T-helper 17 cell (primary cell): ENCODE measurements around the gene LGR5. TPM values are rescaled to one million over a fixed set of nuclear protein-coding genes. Genes with fewer than 3 reads are reported as not detected.

Source experiments
- ATAC-seq: fragments of 150-1000 bp; cut with Tn5 transposase; 2 replicates; pipeline ENCODE4 v1.10.0; 2021; ENCODE audit warnings: mild to moderate bottlenecking, moderate library complexity
- DNase-seq, 3 donors: peaks; one replicate each; pipeline versions ENCODE4 v3.0.0 to v3.0.0-alpha.2; 2020 to 2021
- H3K9me3 ChIP-seq: one replicate; pipeline ENCODE4 v1.7.0; 2013; ENCODE audit warnings: low read length, mild to moderate bottlenecking; ENCODE audit not compliant: control insufficient read depth, poor library complexity, severe bottlenecking
- H3K27ac Mint-ChIP-seq: one replicate; pipeline ENCODE4 v1.8.0; 2022; ENCODE audit warnings: mild to moderate bottlenecking, moderate library complexity, mixed read lengths
- H3K27me3 Mint-ChIP-seq: one replicate; pipeline ENCODE4 v1.8.0; 2022; ENCODE audit warnings: mixed read lengths
- H3K36me3 Mint-ChIP-seq: one replicate; pipeline ENCODE4 v1.8.0; 2022; ENCODE audit warnings: low read depth, mixed read lengths
- H3K4me1 Mint-ChIP-seq: one replicate; pipeline ENCODE4 v1.8.0; 2022; ENCODE audit warnings: mild to moderate bottlenecking, mixed read lengths
- H3K4me3 Mint-ChIP-seq: one replicate; pipeline ENCODE4 v1.8.0; 2022; ENCODE audit warnings: mild to moderate bottlenecking, moderate library complexity, mixed read lengths
- total RNA-seq, 4 donors: library from RNA in 2 of 4; stranded (reverse) in 2 of 4; gene quantifications; one replicate each; pipeline ENCODE4 v1.2.3 and lab custom pipeline; 2022 to 2026

Gene LGR5
- total RNA-seq, 2 donors from 2014 or later: not detected

DNA sequence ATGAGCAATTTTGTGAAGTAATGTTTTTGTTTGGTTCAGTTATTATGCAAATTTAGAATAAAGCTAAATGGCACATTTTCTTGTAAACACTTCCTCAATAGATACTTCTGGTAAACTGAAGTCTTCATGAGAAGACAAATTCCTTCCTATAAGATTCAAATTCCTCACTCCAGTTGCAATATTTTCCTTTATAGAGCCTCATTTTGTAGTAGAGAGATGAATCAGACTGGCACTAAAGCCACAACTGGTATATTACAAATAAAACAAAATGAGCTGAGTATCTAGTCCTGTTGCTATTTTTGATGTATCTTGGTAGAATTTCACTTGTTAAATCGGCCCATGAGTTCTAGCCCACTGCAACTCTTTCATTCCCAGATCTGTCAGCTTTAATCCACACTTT, 5.5 kb downstream of the LGR5 start:
- peaks cover 6% of the 10 kb centered on the region for H3K4me1 Mint-ChIP-seq
- H3K27me3 Mint-ChIP-seq: peaks cover 57% of the 10 kb centered on the region
- H3K36me3 Mint-ChIP-seq: no peaks in the 10 kb centered on the region
- H3K9me3 ChIP-seq: no peaks in the 10 kb centered on the region
- no peak for DNase-seq
- no peak overlapping the region for H3K27ac Mint-ChIP-seq
- no peak for ATAC-seq
- no peak overlapping the region for H3K4me3 Mint-ChIP-seq

DNA sequence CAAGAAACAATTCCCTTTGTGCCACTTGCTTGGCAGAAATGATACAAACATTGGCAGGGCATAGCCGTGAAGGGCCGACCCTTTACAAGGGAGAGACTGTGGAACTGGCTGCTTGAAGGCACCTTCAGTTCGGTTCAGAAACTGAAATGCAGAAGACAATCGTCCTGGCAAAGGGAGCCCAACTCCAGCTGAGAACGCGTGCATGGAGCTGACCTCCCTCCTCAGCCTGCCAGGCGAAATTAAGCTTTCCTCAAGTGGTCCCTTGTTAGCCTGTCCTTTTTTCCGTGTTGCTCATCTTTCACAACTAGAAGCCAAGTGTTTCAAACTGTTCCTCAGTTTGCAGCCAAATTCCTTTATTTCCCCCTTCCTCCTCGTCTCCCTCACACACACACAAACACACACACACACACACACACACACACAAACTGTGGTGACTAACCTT, 8.1 kb downstream of the LGR5 start:
- DNase-seq (no peak), ATAC-seq (no peak)
- Mint-ChIP-seq H3K27ac (no peak overlapping the region), H3K4me3 (no peak overlapping the region), H3K27me3 (peaks cover 51% of the 10 kb centered on the region), H3K4me1 (no peaks in the 10 kb centered on the region), H3K36me3 (no peaks in the 10 kb centered on the region)
- H3K9me3 ChIP-seq: no peaks in the 10 kb centered on the region

DNA sequence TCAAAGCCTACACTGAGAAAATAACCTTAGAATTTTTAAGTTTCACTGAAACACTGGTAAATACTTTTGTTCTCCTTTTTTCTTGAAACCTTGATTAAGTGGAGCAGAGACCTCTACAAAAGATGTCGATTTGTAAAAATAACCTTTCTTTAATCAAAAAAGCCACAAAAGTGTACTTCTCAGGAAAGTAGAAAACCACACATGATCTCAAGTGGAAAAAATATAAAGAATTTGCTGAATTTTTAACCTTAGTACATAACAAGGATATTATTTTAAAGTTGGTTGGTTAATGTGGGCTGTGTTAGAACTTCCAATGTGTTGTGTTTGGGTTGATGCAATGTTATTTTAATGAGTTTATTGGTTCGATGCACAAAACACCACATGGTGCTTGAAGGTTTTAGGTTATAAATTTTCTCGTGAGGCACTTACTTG, 8.6 kb downstream of the LGR5 start:
- Mint-ChIP-seq H3K27ac (no peak overlapping the region), H3K27me3 (peaks cover 51% of the 10 kb centered on the region), H3K4me1 (no peaks in the 10 kb centered on the region)

DNA sequence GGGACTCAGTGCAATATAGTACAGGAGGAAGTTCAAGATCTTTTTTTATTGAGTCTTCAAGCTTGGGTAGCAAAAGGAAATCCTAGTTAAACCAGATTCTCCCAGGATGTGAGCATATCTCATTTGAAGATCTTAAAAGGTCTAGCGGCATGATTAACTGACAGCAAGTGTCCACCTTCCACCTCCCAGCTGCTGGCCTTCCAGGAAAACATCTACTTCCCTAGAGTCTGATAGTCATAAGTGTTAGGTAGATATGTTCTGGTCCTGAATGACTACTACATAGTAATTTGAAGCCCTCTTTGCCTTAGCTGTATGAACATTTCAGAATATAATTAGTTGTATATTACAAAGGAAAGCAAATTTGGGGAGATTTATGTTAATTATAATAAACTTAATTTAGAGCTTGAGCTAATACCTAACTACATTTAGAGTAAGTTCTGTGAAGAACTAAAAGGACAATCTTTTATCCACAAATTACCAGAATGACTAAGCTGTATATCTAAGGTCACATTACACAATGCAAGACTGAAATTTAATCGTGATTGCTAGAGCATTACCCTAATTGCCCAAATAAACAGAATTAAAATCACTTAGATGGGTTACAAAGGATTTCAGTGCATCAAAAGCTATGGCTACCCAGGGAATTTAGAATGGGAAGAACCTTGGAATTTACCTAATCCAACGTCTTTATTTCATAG, 9.9 kb downstream of the LGR5 start:
- peaks cover 59% of the 10 kb centered on the region for H3K27me3 Mint-ChIP-seq
- no peak for DNase-seq
- no peak overlapping the region for H3K4me3 Mint-ChIP-seq
- no peaks in the 10 kb centered on the region for H3K4me1 Mint-ChIP-seq
- no peaks in the 10 kb centered on the region for H3K36me3 Mint-ChIP-seq
- H3K27ac Mint-ChIP-seq: no peak overlapping the region
- ATAC-seq: no peak
- no peaks in the 10 kb centered on the region for H3K9me3 ChIP-seq

More for the DNA sequence above, 8.6 kb downstream of the LGR5 start:
- no peaks in the 10 kb centered on the region for H3K9me3 ChIP-seq
- ATAC-seq: no peak
- H3K4me3 Mint-ChIP-seq: no peak overlapping the region
- no peak for DNase-seq
- H3K36me3 Mint-ChIP-seq: no peaks in the 10 kb centered on the region

DNA sequence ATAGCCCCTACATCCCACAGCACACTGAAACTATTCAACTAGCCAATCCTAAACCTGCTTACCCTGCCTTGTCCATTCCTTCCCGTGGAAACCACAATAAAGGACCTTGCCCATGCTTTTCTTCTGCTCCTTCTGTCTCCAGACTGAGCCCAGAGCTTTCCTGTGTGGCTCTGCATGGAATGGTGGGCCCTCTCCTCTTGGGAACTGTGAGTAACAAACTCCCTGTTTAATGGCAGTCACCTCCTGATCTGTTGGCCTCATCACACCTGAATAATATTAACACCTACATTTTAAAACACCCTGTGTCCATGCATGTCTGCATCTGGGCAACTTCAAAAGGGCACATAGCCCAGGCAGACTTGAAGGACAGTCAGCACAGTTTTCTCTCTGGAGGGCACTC, 12.4 kb downstream of the LGR5 start:
- DNase-seq (no peak), ATAC-seq (no peak)
- no peaks in the 10 kb centered on the region for H3K36me3 Mint-ChIP-seq
- H3K27me3 Mint-ChIP-seq: peaks cover 50% of the 10 kb centered on the region
- H3K27ac Mint-ChIP-seq: no peak overlapping the region
- no peaks in the 10 kb centered on the region for H3K9me3 ChIP-seq
- no peak overlapping the region for H3K4me3 Mint-ChIP-seq
- H3K4me1 Mint-ChIP-seq: no peaks in the 10 kb centered on the region

DNA sequence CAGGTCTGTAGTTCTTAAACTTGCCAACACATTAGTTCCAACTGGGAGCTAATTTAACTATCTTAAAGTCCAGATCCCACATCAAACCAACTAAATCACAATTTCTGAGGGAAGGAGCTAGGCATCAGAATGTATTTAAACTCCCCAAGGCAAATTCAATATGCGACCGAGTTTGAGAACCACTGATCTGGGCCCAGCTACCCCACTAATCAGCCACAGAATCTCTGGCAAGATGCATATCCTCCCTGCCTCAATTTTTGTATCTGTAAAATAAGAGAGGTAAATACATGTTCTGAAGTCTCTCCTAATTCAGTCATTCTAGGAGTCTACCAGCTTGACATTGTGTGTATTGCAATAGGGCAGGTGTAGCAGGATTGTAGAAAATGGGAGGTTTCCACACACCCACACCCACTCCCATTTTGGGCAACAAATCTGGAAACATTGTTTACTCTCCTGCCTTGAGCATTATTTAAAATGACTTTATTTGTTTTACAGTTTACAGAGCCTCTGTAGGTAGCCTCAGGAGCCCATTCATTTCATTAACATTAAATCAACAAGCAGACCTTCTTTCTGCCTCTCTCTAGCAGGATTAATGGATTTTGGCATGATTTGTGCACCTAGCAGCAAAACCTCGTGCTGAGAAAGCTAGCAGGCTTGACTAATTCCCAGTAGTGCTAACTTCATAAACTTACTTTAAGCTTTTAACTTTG, 15.6 kb downstream of the LGR5 start:
- ATAC-seq (no peak), DNase-seq (no peak)
- no peaks in the 10 kb centered on the region for H3K4me1 Mint-ChIP-seq
- no peaks in the 10 kb centered on the region for H3K36me3 Mint-ChIP-seq
- no peaks in the 10 kb centered on the region for H3K9me3 ChIP-seq
- H3K4me3 Mint-ChIP-seq: no peak overlapping the region
- peaks cover 43% of the 10 kb centered on the region for H3K27me3 Mint-ChIP-seq
- H3K27ac Mint-ChIP-seq: no peak overlapping the region

DNA sequence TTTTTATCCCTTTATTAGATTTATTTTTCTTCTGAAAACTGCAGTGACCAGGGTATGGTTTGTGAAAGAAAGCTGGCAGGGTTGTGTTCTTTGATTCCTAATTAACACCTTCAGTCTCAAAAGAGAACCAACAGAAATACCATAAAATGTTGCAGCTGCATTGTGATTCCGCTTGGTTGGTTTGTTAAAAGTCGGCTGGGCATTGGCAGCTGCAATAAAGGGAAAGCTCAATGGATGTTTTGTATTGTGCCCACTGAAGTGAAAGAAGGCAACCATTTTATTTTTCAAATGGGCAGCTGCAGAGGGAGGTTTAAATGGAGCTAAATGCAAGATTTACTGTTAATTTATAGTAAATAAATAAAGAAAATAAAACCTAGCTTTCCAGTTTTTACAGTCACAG, 16.7 kb downstream of the LGR5 start:
- ATAC-seq: no peak
- DNase-seq: no peak
- no peaks in the 10 kb centered on the region for H3K9me3 ChIP-seq
- Mint-ChIP-seq H3K4me3 (no peak overlapping the region), H3K27ac (no peak overlapping the region), H3K36me3 (no peaks in the 10 kb centered on the region), H3K4me1 (no peaks in the 10 kb centered on the region), H3K27me3 (peaks cover 43% of the 10 kb centered on the region)

DNA sequence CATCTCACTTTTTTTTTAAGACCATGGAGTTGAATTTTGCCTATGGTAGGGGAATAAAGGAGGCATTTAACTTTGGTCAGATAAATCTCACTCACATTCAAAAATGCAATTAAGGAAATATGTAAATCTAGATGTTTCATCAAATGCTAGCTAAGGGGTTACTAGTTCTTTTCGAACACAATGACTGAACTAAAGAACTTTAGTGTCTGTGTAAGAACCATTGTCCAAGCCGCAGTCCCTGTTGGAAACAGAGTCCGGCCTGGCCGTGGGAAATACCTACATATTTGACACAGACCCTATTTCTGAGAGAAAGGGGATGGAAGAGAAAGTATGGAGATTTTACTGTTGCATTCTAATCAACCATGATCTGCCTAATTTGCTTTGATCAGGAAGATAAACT, 17.4 kb downstream of the LGR5 start:
- ATAC-seq (no peak), DNase-seq (no peak)
- H3K36me3 Mint-ChIP-seq: no peaks in the 10 kb centered on the region
- no peaks in the 10 kb centered on the region for H3K4me1 Mint-ChIP-seq
- no peak overlapping the region for H3K27ac Mint-ChIP-seq
- no peaks in the 10 kb centered on the region for H3K9me3 ChIP-seq
- H3K4me3 Mint-ChIP-seq: no peak overlapping the region
- H3K27me3 Mint-ChIP-seq: peaks cover 37% of the 10 kb centered on the region

DNA sequence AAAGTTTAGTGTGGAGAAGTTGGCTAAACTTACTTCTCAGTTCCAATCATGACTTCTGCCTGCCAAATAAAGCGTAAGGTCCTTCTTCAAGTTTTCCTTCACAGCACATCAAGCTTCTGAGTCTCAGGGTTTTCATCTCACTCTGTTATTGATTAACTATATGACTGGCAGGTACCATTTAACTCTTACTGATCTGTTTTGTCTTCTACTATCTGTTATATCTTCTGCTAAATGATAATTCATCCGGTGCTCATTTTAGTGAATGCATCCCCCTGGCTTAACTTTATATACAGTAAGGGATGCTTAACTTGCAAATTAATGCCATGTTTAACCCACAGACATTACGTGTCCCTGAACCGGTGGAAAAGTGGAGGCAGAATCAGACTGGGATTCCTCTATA, 20.7 kb downstream of the LGR5 start:
- peaks cover 19% of the 10 kb centered on the region for H3K27me3 Mint-ChIP-seq
- no peaks in the 10 kb centered on the region for H3K9me3 ChIP-seq
- H3K4me3 Mint-ChIP-seq: no peak overlapping the region
- no peak for ATAC-seq
- no peaks in the 10 kb centered on the region for H3K4me1 Mint-ChIP-seq
- no peak for DNase-seq
- H3K27ac Mint-ChIP-seq: no peak overlapping the region
- H3K36me3 Mint-ChIP-seq: no peaks in the 10 kb centered on the region

DNA sequence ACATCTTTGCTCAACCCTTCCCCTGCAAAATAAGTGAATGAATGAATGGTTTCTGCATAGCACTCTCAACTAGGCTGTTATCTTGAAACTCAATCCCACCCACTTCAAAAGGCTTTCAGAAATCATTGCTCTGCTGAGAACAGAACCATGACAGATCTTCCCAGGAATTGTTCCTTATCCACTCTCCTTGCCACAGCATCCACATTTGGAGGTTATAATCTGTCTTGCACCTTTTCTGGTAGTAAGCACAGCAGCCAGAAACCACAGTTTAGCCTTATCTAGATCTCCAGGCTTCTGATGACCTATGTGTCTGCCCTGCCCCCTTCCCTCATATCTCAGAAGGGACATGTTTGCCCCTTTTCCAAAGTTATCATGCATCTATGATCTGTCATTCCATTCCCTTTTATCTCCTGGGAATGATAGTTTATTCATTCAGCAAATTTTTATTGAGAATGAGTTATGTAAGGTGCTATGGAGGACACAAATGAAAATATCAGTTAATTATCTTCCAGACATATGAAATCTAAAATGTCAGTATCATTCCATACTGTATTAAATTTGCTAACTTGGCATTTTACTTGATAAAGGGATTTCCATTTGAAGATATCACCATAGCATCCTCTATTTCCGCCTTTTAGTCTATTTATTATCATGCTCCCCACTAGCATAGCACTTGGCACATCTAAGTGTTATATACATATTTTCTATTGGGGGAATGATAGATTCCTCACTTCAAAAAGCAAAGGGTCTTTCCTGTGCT, 21.4 kb downstream of the LGR5 start:
- Mint-ChIP-seq H3K36me3 (no peaks in the 10 kb centered on the region), H3K27me3 (peaks cover 26% of the 10 kb centered on the region), H3K4me1 (no peaks in the 10 kb centered on the region), H3K4me3 (no peak overlapping the region), H3K27ac (no peak overlapping the region)
- ATAC-seq: no peak
- no peak for DNase-seq
- no peaks in the 10 kb centered on the region for H3K9me3 ChIP-seq

DNA sequence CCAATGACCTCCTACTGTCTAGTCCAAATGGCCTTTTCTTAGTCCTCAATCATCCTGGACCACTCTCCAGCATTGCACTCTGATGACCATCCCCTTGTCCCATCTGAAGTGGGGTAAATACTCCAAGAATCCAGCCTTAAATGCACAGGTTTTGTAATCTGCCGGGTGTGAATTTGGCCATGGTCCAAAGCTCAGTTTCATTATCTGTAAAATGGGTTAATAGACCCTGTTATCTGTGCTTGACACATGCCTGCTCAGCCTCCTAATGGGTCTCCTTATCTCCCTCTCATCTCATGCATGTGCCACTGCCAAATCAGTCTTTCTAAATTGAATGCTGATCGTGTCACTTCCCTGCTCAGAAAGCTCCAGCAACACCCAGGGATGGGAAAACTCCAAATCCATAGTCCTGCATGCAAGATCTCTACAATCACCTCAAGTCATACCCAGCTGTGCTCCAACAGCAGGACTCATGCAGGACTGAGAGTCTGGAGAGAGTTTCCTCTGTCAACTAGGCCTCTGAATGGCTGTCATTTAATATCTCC, 22.3 kb downstream of the LGR5 start:
- ATAC-seq: no peak

DNA sequence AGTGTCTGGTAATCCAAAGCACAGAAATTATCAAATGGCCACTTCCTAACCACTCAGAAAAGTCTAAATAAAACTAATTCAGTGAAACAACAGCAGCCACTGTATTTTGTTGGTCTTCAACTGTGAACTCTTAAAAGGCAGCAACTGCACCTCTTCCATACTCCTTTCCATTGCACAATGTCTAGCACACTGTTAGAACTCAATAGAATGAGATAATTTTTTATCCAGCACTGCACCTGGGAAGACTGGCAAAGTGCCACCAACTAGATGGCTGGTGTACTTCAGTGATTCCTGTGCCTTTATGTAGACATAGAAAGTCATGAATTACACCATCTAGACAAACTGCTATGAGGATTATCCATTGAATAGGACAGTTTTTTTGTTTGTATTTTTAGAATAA, 26.2 kb downstream of the LGR5 start:
- Mint-ChIP-seq H3K36me3 (no peaks in the 10 kb centered on the region), H3K4me1 (peaks cover 2% of the 10 kb centered on the region), H3K27ac (no peak overlapping the region), H3K4me3 (no peak overlapping the region), H3K27me3 (peaks cover 40% of the 10 kb centered on the region)
- ATAC-seq: no peak
- no peaks in the 10 kb centered on the region for H3K9me3 ChIP-seq
- DNase-seq: no peak

More for the DNA sequence above, 22.3 kb downstream of the LGR5 start:
- no peak overlapping the region for H3K27ac Mint-ChIP-seq
- no peaks in the 10 kb centered on the region for H3K36me3 Mint-ChIP-seq
- H3K4me3 Mint-ChIP-seq: no peak overlapping the region
- H3K4me1 Mint-ChIP-seq: no peaks in the 10 kb centered on the region
- no peak for DNase-seq
- no peaks in the 10 kb centered on the region for H3K9me3 ChIP-seq
- H3K27me3 Mint-ChIP-seq: peaks cover 33% of the 10 kb centered on the region

DNA sequence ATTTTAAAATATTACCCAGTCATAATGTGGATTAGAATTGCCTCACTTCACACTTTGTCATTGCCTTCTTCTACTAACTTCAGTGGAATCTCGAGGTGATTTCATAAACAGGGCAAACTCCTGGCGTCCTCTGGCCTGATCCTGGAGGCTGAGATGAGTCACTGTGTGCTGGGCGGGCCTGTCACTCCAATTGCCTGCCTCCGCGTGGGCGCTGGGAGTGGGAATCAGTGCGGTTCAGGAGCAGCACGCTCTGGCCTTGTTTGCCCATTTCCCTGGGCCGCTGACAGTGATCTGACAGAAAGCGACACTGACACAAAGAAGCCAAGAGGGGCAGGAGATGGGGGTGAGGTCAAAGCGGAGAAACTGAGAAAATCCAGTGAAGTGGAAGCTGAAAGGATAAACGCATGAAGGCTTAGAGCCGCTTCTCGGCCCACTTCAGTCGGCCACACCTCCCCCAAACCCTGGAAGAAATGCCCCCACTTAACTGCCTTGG, 29.7 kb downstream of the LGR5 start:
- Mint-ChIP-seq H3K4me3 (no peak overlapping the region), H3K27me3 (peaks cover 37% of the 10 kb centered on the region), H3K27ac (no peak overlapping the region), H3K4me1 (peaks cover 2% of the 10 kb centered on the region), H3K36me3 (no peaks in the 10 kb centered on the region)
- no peak for DNase-seq
- ATAC-seq: no peak
- H3K9me3 ChIP-seq: no peaks in the 10 kb centered on the region
